ENCODE data around the gene ADGRV1. TPM values are rescaled to one million over a fixed set of nuclear protein-coding genes. Genes with fewer than 3 reads are reported as not detected.

Gene ADGRV1
- total RNA-seq, 2 experiments from 2014 or later: 0.06 TPM; not detected in 1

GRCh38 chr5:91151947-91152346 is 593.4 kb downstream of the ADGRV1 start:
- Mint-ChIP-seq H3K4me3 (no peak overlapping the region), H3K27me3 (peaks cover 7% of the 10 kb centered on the region), H3K27ac (no peak overlapping the region), H3K9me3 (peaks cover 10% of the 10 kb centered on the region), H3K36me3 (peaks cover 19% of the 10 kb centered on the region), H3K4me1 (peaks cover 11% of the 10 kb centered on the region)
- no peak for DNase-seq
- ATAC-seq (ENCODE audit: low read depth): no peak
- POLR2A ChIA-PET: no interaction called here

- DNase-seq (no peak), ATAC-seq (ENCODE audit: low read depth) (no peak)
- Mint-ChIP-seq H3K27me3 (peaks cover 7% of the 10 kb centered on the region), H3K4me1 (peaks cover 22% of the 10 kb centered on the region), H3K4me3 (no peak overlapping the region), H3K36me3 (peaks cover 8% of the 10 kb centered on the region), H3K9me3 (no peaks in the 10 kb centered on the region), H3K27ac (no peak overlapping the region)
- POLR2A ChIA-PET: no interaction called here
Observed at GRCh38 chr5:91154338-91154737, 595.7 kb downstream of the ADGRV1 start.

DNA sequence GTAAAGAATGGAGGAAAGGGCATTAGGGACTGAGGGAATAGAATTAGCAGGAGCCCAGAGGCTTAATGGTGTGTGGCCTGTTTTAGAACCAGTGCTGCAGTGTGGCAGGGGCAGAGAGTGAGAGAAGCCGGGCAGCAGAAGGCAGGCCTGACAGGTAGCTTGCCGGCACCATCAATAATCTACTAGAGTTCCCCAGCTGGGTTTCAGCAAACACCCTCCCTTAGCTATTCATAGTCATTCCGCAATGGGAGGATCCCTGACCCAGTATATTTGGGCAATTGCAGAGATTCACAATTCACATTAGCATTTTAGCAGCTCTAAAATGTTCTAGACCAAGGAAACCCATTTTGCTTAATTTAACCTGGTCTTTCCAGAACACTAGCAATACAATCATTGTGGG is 596.7 kb downstream of the ADGRV1 start:
- Mint-ChIP-seq H3K4me1 (peaks cover 20% of the 10 kb centered on the region), H3K36me3 (peaks cover 6% of the 10 kb centered on the region), H3K4me3 (no peak overlapping the region), H3K27ac (peak overlapping the region; percentile 9), H3K9me3 (no peaks in the 10 kb centered on the region), H3K27me3 (peaks cover 7% of the 10 kb centered on the region)
- DNase-seq (no peak), ATAC-seq (ENCODE audit: low read depth) (no peak)
- POLR2A ChIA-PET: interaction anchor here (1.7 kb wide), 1 partner anchor 228 kb away, joined by 3 read pairs; the partner anchor contains the start of gene ARRDC3

DNA sequence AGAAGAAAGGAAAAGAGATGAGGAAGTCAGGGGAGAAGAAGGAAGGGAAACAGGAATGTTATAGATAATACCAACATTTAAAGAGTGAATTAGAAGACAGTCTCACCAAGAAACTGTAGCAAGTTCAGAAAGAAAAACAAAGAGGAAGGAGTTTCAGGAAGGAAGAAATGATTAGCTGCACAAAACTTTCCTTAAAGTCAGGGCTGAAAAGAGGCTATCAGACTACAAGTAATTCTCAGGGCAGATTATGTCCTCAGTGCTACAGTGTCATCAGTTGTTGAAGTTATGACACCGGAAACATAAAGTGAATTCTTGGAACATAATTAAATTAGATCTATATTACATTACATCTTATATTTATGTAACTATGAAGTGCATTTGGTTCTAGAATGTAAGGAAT is 597.6 kb downstream of the ADGRV1 start:
- peaks cover 3% of the 10 kb centered on the region for H3K36me3 Mint-ChIP-seq
- ATAC-seq (ENCODE audit: low read depth): no peak
- no peak overlapping the region for H3K4me3 Mint-ChIP-seq
- no peak for DNase-seq
- H3K27me3 Mint-ChIP-seq: peaks cover 3% of the 10 kb centered on the region
- H3K4me1 Mint-ChIP-seq: peaks cover 15% of the 10 kb centered on the region
- no peaks in the 10 kb centered on the region for H3K9me3 Mint-ChIP-seq
- POLR2A ChIA-PET: interaction anchor here (1.7 kb wide), 1 partner anchor 227 kb away, joined by 3 read pairs; the partner anchor contains the start of gene ARRDC3
- no peak overlapping the region for H3K27ac Mint-ChIP-seq

DNA sequence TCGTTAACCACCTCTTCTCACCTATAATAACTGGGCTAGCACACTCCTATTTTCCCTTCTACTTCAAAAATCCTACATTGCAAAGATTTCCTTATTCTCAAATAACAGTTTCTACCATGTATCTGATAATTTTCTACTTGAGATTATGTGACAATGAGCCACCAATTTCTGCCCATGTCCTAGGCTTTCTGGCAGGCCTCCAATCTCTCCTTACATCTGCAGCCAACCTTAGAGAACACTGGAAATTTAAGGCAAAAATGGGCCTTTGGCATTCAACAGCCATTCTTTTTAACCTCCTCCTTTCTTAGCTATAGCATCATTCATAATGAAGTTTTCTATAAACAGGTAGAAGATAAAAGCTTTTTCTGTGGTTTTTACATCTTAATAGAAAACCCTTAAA is 599.4 kb downstream of the ADGRV1 start:
- H3K27me3 Mint-ChIP-seq: peaks cover 1% of the 10 kb centered on the region
- H3K9me3 Mint-ChIP-seq: no peaks in the 10 kb centered on the region
- DNase-seq: no peak
- peaks cover 3% of the 10 kb centered on the region for H3K36me3 Mint-ChIP-seq
- peak overlapping the region; percentile 39 for H3K27ac Mint-ChIP-seq
- no peak for ATAC-seq (ENCODE audit: low read depth)
- POLR2A ChIA-PET: no interaction called here
- H3K4me3 Mint-ChIP-seq: no peak overlapping the region
- peaks cover 30% of the 10 kb centered on the region for H3K4me1 Mint-ChIP-seq

- Mint-ChIP-seq H3K36me3 (peaks cover 3% of the 10 kb centered on the region), H3K9me3 (no peaks in the 10 kb centered on the region), H3K4me3 (no peak overlapping the region), H3K27me3 (peaks cover 1% of the 10 kb centered on the region), H3K4me1 (peaks cover 34% of the 10 kb centered on the region), H3K27ac (no peak overlapping the region)
- DNase-seq (no peak), ATAC-seq (ENCODE audit: low read depth) (no peak)
- POLR2A ChIA-PET: no interaction called here
Observed at GRCh38 chr5:91159647-91160046, 601.0 kb downstream of the ADGRV1 start.

DNA sequence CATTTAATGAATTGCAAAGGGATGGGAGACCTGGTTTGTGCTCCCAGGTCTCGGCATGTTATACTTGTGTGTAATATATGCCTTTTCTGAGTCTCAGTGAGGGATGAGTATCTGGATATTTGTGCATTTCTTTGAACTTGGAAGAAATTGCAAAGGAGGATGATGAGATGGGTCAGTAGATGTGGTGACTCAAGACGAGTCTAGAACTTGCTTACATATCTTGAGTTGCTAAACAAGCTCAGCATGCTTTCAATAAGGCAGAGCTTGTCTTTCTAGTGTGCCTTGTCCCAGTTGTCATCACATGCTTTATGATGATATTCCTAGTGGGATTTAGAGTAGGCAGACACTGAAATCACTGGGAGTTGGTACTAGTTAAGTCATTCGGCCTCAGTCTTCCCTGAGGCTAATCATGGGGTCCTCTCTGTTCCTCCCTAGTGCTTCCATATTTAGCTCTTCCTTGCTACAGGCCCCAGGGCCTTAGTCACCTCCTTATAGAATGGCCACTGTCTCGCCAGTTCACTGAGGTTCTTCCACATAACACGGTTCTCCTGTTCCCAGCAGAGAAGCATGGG is 602.2 kb downstream of the ADGRV1 start:
- H3K4me3 Mint-ChIP-seq: no peak overlapping the region
- no peak for ATAC-seq (ENCODE audit: low read depth)
- no peaks in the 10 kb centered on the region for H3K27me3 Mint-ChIP-seq
- no peaks in the 10 kb centered on the region for H3K9me3 Mint-ChIP-seq
- H3K27ac Mint-ChIP-seq: no peak overlapping the region
- H3K4me1 Mint-ChIP-seq: peaks cover 34% of the 10 kb centered on the region
- H3K36me3 Mint-ChIP-seq: no peaks in the 10 kb centered on the region
- POLR2A ChIA-PET: no interaction called here
- DNase-seq: no peak

DNA sequence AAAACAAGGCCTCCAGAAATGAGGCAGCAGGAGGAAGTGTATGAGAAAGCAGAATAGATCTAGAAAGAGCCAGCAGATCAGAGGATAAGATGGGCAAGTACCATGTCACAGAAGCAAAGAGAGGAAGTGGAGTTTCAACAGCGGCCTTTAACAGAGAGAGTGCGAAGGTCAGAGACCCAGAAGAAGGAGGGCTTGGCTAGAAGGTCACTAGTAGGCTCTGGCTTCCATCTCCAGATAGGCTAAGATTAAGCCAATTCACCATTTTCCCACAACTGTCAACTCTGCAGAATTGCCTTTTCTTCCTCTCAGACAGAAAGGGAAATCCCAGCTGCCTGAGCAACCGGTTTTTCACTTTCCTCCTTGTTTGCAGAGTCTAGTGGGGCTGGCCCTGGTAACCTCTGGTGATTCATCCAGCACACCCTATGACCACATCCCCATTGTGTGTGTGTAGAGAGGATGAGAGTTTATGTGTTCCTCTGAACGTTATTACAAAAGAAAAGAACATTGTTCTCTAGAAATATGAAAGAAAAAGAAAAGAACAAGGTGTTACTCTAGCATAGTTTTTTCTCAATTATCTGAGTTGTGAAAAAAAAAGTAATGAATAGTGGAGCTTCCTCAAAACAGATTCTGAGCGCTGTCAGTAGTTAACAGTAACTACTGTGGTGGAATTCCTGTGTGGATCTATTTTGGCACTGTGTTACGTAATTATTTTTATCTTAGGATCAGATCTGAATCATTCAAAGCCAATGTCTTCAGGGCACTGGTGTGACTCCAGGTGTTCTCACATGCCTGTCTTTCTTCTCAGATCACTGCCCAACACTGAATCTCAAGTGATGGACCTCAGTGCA is 604.2 kb downstream of the ADGRV1 start:
- Mint-ChIP-seq H3K36me3 (peaks cover 2% of the 10 kb centered on the region), H3K4me1 (peaks cover 33% of the 10 kb centered on the region), H3K27me3 (no peaks in the 10 kb centered on the region), H3K9me3 (peaks cover 2% of the 10 kb centered on the region), H3K27ac (peak overlapping the region; percentile 88), H3K4me3 (peak overlapping the region; percentile 43)
- ATAC-seq (ENCODE audit: low read depth): peak; percentile 99
- POLR2A ChIA-PET: interaction anchor here (1.2 to 1.3 kb wide), 2 partner anchors 218 to 220 kb away, joined by 5 to 6 read pairs; partner anchors contain the start of gene ARRDC3
- peak; percentile 51 for DNase-seq

GRCh38 chr5:91164424-91164823 is 605.8 kb downstream of the ADGRV1 start:
- no peaks in the 10 kb centered on the region for H3K27me3 Mint-ChIP-seq
- peaks cover 27% of the 10 kb centered on the region for H3K4me1 Mint-ChIP-seq
- POLR2A ChIA-PET: no interaction called here
- no peak for ATAC-seq (ENCODE audit: low read depth)
- no peak overlapping the region for H3K4me3 Mint-ChIP-seq
- H3K27ac Mint-ChIP-seq: no peak overlapping the region
- H3K9me3 Mint-ChIP-seq: peaks cover 2% of the 10 kb centered on the region
- DNase-seq: no peak
- H3K36me3 Mint-ChIP-seq: peaks cover 2% of the 10 kb centered on the region

DNA sequence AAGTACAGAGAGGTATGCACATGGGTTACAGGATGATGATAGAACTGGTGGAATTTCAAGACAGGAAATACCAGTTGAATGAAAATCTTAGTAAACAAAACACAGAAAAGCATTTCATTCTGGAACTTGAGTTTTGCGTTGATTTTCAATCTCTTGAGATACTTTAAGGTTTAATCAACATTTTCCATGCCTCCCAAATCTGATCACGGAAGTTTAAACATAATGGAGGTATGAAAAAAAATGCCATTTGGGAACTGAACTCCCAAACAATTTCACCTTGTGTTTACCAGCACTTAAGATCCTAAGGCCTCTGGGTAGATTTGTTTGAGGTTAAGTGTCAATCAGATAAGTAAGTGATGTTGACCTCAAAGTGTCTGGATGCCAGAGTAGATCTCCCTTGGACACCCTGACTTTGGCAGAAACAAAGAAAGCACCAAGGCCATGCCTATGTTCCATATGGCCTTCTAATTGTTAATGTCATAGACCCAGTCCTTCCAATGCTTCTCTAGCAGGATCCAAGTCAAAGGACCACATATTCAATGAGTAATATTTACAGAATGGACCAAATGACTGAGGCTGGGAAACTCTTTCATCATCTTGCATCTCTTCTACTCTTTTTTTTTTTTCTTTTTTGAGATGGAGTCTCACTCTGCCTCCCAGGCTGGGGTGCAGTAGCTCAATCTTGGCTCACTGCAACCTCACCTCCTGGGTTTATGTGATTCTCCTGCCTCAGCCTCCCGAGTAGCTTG is 607.6 kb downstream of the ADGRV1 start:
- H3K4me3 Mint-ChIP-seq: no peak overlapping the region
- peaks cover 2% of the 10 kb centered on the region for H3K9me3 Mint-ChIP-seq
- no peaks in the 10 kb centered on the region for H3K27me3 Mint-ChIP-seq
- ATAC-seq (ENCODE audit: low read depth) (no peak), DNase-seq (no peak)
- peaks cover 5% of the 10 kb centered on the region for H3K36me3 Mint-ChIP-seq
- H3K27ac Mint-ChIP-seq: no peak overlapping the region
- peaks cover 36% of the 10 kb centered on the region for H3K4me1 Mint-ChIP-seq
- POLR2A ChIA-PET: no interaction called here

DNA sequence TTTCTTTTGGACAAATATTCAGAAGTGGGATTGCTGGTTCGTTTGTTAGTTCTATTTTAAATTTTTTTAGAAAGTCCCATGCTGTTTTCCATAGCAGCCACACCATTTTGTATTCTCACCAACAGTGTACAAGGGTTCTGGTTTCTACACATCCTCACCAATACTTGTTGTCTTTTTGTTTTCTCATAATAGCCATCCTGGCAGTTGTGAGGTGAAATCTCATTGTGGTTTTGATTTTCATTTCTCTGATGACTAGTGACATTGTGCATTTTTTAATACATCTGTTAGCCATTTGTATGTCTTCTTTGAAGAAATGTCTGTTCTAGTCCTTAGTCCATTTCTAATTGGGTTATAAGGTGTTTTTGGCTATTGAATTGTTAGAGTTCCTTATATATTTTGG is 610.3 kb downstream of the ADGRV1 start:
- H3K9me3 Mint-ChIP-seq: peaks cover 2% of the 10 kb centered on the region
- H3K4me3 Mint-ChIP-seq: no peak overlapping the region
- H3K36me3 Mint-ChIP-seq: peaks cover 5% of the 10 kb centered on the region
- no peak overlapping the region for H3K27ac Mint-ChIP-seq
- H3K4me1 Mint-ChIP-seq: peaks cover 17% of the 10 kb centered on the region
- POLR2A ChIA-PET: interaction anchor here (1.0 kb wide), 1 partner anchor 212 kb away, joined by 5 read pairs; no protein-coding TSS in a partner anchor
- ATAC-seq (ENCODE audit: low read depth) (no peak), DNase-seq (no peak)
- H3K27me3 Mint-ChIP-seq: no peaks in the 10 kb centered on the region

DNA sequence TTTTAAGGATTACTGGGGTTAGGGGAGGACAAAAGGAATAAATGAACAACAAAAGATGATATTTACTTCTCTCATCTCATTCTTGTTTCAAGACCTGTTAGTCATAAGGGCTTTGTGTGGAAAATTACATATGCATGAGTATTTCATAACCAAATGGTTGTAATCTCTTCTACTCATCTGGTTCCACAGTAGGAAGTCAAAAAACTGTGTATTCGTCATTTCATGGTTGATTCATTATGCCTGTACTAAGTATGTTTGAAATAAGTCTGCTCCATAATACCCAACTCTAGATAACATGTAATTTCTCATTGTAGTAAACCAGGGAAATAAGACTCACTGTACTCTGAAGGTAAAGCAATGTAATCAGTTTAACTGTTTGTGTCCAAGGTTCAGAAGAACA is 611.7 kb downstream of the ADGRV1 start:
- H3K27me3 Mint-ChIP-seq: no peaks in the 10 kb centered on the region
- ATAC-seq (ENCODE audit: low read depth) (peak; percentile 30), DNase-seq (no peak)
- peaks cover 17% of the 10 kb centered on the region for H3K4me1 Mint-ChIP-seq
- H3K9me3 Mint-ChIP-seq: peaks cover 2% of the 10 kb centered on the region
- POLR2A ChIA-PET: no interaction called here
- H3K27ac Mint-ChIP-seq: no peak overlapping the region
- peaks cover 5% of the 10 kb centered on the region for H3K36me3 Mint-ChIP-seq
- peak overlapping the region; percentile 20 for H3K4me3 Mint-ChIP-seq

- peaks cover 2% of the 10 kb centered on the region for H3K9me3 Mint-ChIP-seq
- H3K27ac Mint-ChIP-seq: no peak overlapping the region
- ATAC-seq (ENCODE audit: low read depth) (no peak), DNase-seq (no peak)
- no peak overlapping the region for H3K4me3 Mint-ChIP-seq
- H3K4me1 Mint-ChIP-seq: peaks cover 17% of the 10 kb centered on the region
- POLR2A ChIA-PET: no interaction called here
- no peaks in the 10 kb centered on the region for H3K27me3 Mint-ChIP-seq
- peaks cover 5% of the 10 kb centered on the region for H3K36me3 Mint-ChIP-seq
Observed at GRCh38 chr5:91171322-91171721, 612.7 kb downstream of the ADGRV1 start.
